Measurements from ENCODE around the gene PLCG1.

PLCG1 gene

GRCh38 chr20:41219824-41220223, 82.5 kb downstream of the PLCG1 start:
- DNase-seq: no peak

GRCh38 chr20:41221614-41222218, 84.4 kb downstream of the PLCG1 start:
- no peak for DNase-seq

GRCh38 chr20:41222296-41222695, 85.0 kb downstream of the PLCG1 start:
- no peak for DNase-seq

GRCh38 chr20:41222703-41223102, 85.4 kb downstream of the PLCG1 start:
- no peak for DNase-seq

- DNase-seq: no peak
These were observed 85.8 kb downstream of the PLCG1 start for GRCh38 chr20:41223112-41223511.

- DNase-seq: no peak
These were observed 86.9 kb downstream of the PLCG1 start for GRCh38 chr20:41224281-41224680.

- peak in 1 of 3 experiments; percentile 20 for DNase-seq
These were observed 87.7 kb downstream of the PLCG1 start for GRCh38 chr20:41225091-41225490.

- no peak for DNase-seq
These were observed 89.1 kb downstream of the PLCG1 start for GRCh38 chr20:41226426-41226825.

Measured in NCI-H1417 (cell line).